Measurements from ENCODE around the gene MARS1.

Gene MARS1

DNA sequence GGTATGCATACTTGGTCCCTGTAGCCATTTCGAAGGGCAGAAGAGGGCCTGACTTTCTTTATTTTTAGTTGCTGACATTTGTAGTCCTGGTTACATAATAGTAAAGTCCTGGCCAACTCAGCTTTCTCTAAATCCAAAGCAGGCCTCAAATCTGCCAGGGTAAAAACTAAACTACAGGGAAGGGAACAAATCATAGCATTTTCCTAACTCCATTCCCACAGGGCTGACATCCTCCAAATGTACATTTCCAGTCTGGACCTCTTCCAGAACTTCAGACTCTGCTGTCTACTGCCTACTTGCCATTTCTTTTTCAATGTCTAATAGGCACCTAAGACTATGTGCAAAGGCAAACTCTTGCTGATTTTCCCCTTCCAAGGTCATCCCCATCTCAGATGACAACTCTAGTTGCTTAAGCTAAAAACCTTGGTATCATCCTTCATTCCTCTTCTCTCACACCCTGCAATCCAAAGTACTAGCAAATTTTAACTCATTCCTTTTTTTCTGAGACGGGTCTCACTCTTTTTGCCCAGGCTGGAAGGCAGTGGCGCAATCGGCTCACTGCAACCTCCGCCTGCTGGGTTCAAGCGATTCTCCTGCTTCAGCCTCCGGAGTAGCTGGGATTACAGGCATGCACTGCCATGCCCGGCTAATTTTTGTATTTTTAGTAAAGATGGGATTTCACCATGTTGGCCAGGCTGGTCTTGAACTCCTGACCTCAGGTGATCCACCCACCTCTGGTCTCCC is 30.5 kb downstream of the MARS1 start:
- no peak for DNase-seq (ENCODE audit: low spot score)

DNA sequence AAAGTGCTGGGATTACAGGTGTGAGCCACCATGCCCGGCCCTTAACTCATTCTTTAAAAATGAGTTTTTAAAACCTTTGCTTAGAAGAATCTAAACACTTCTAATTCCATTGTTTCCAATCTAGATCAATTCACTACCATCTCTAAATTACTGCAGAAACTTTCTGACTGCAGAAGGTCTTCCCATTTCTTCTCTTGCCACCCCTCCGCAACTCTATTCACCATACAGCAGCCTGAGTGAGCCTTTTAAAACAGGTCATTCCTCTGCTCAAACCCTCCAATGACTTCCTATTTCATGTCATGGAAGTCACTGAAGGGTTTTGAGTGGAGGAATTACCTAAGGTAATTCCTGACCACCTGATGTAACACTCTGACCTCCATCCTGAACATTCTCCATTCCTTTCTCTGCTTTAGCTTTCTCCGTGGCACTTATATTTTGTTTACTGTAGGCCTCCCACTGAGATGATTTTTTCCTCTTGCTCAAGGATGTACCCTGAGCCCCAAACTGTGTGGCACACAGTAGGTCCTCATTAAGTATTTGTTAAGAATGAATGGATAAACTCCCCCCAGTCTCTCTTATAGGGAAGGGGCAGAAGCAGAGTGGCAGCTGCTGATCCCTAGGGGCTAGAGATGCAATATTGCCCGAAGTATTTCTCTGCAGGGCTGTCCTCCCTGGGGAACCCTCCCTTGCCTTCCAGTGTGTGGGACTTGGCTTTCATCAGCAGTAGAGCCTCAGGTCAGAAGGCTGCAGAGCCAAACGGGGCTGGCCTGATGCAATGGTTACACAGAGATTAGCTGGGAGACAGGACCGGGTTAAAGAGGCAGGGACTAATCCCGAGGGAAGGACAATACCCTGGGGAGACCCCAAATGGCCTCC is 31.3 kb downstream of the MARS1 start:
- no peak for DNase-seq (ENCODE audit: low spot score)

DNA sequence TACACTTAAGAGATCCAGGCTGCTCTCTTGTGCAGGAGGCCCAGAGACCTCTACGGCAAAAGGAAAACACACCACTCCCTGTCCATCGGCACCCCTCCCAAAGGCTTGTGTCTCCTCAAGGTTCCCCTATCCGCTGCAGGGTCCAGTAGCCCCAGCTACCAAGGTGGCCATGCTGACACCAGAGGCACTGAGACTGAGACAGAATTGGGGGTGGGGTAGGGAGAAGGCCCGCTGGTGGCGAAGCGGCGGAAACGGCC is 31.9 kb downstream of the MARS1 start:
- DNase-seq (ENCODE audit: low spot score): no peak

DNA sequence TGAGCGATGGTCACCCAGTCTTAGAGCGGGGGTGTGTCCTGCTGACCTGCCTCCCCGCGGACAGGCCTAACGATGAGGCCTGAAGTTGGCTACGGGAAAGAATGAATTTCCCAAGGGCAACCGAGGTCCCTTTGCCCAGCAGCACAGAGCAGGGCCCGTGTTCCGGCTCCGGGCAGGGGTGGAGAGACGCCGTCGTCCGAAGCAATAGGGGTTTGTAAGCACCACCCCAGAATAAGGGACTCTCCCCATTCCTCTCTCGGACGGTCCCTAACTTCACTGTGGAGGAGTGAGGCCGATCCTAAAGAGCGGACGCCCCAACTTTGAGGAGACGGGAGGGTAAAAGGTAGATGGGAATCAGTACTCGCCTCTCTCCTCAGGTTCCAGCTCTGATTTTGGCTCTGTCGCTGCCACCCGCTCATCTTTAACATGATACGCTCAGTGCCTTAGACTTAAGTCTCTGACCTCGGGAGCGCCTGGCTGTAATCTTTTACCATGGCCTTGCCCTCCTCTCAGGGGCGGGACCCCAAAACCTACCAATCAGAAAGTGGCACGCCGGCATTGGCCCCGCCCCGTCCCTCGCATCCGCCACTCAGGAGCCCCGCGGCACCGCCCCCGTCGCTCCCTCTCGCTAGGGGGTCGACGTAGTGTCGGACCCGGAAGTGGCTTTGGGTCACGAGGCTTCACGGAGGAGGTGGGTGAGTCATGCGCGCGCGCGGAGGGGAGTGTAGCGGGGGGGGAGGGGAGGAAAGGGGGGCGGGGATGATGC is 32.4 kb downstream of the MARS1 start, which contains the start of gene DDIT3:
DDIT3 (minus strand) TSS at position 462 of the 766 bp plus-strand sequence. CDS start 3,108 bp downstream, outside the sequence.
- peak; percentile 100 for DNase-seq (ENCODE audit: low spot score)

DNA sequence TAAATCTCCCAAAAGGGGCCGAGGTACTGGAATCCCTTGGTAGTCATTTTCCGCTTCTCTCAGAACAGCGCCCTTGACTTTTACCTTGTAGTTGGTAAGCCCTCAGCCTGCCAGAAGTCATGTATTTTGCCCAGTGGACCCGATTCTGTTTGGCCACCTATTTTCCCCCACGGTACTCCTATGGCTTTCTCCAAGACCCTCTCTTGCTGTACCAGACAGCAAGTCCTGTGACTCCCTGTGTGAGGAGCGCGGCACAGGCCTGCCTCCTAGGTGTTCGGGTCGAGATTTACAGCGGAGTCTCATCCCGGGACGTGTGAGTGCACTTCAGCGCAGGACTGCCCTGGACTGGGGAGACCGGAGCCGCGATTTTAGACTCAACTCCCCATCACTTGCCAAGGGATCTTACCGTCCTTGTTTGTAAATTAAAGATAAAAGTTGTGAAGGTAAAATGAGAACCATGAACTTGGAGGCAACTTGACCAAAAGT is 33.7 kb downstream of the MARS1 start:
- no peak for DNase-seq (ENCODE audit: low spot score)

DNA sequence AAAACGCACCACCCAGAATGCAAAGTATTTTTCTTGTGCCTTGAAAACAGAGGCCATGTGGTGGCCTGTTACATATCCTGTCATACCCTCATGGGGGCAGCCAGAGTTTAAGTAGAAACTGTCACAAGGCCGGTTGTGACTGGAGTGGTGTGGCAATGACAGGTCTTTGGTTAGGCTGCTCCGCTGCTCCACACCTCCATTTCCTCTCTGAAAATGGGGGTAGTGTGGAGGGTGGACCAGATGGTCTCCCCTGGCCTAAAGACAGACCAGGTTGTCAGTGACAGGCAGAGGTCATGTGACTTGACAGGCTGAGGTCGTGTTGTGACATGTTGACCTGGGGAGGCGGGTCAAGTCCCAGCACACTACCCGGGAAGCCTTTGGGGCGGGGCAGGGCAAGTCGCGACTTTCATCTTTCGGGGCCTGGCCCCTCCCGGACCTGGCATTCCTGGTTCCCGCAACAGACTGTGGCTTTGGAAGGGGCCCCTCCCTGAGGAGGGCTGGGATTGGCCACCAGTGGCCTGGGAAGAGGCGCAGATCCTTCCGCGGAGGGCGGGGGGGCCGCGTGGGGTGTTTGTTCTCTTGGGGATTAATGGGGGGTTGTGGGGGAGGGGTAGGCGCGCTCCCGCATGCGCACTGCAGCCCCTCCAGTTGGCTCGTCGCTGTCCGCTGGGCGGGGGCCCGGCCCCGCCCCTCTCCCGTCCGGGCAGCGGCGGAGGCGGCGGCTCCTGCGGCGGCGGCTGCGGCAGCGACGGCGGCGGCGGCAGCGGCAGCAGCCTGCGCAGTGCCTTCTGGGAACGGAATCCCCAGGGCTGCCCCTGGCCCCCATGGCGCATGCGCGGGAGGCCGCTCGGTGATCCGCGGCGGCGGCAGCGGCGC is 34.4 kb downstream of the MARS1 start, which contains the start of gene MBD6:
MBD6 (plus strand) TSS at position 814 of the 876 bp plus-strand sequence. CDS start 1,480 bp downstream, outside the sequence.
- peak; percentile 90 for DNase-seq (ENCODE audit: low spot score)

DNA sequence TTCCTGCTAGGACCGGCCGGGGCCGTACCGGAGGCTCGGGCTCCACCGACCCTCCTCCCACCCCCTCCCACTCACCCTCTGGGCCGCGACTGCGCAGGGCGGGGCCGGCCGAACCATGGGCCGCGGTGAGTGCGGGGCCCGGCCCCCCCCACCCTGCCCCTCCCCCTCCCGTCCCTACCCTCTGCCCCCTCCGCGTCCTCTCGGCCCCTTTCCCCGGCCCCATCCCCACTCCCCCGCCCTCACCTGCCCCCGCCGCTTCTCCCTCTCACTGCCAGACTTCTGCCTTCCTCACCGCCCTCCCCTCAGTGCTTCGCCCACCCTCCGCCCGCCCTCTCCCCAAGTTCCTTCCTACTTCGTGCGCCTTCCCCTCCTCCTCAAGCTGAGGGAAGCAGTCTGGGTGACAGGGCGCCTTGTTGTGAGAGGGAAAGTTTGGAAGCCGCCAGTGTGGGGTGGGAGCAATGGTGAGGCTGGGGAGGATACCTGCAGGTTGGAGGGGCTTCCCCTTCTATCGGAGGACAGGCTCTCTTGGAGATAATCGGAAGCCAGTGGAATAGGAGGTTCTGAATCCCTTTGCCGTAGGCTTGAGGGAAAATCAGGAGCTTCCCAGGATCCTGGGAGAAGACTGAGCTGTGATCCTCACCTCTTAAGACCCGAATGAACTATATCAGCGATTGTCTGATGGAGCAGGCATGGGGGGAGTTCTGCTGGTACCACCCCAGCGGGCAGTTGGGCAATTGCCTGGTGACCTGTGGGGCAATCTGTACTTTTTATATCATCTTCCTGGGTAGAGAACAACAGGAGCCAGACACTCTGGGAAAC is 35.2 kb downstream of the MARS1 start:
- DNase-seq (ENCODE audit: low spot score): peak; percentile 43

DNA sequence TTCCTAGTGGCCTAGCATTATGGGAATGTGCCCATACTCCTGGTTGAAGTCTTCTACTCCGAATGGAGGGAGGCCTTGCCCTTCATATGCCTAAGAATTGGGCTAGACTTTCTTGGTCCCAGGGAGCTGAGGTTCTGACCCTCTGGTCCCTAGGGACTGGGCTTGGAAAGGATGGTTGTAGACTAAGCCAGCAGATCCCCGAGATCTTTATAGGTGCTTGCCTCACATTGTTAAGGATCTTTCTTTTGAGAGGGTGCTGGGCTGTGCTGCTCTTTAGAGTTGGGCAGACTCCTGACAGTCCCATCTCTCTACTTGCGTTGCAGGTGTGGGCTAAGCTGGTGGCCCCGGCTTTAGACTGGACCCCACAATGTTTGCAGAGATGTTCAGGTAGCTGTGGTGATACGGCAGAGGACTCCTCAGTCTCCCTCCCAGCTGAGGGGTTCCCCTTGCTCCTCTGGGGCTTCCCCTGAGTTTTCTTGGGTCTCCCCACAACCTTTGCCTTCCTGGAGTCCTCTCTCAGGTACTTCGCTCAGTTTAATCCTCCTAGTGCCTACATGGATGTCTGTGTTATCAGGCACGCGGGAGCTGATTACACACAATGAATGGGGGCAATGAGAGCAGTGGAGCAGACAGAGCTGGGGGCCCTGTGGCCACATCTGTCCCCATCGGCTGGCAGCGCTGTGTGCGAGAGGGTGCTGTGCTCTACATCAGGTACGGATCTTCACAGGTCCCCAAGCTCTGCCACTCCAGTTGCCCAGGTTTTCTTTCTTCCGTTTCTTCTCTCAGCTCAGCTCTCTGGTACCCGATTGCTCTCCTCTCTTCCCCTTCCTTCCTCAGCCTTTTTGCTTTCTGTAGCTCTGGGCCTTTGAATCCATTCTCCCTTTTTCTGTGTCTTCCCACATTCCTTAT is 36.1 kb downstream of the MARS1 start:
- no peak for DNase-seq (ENCODE audit: low spot score)

DNA sequence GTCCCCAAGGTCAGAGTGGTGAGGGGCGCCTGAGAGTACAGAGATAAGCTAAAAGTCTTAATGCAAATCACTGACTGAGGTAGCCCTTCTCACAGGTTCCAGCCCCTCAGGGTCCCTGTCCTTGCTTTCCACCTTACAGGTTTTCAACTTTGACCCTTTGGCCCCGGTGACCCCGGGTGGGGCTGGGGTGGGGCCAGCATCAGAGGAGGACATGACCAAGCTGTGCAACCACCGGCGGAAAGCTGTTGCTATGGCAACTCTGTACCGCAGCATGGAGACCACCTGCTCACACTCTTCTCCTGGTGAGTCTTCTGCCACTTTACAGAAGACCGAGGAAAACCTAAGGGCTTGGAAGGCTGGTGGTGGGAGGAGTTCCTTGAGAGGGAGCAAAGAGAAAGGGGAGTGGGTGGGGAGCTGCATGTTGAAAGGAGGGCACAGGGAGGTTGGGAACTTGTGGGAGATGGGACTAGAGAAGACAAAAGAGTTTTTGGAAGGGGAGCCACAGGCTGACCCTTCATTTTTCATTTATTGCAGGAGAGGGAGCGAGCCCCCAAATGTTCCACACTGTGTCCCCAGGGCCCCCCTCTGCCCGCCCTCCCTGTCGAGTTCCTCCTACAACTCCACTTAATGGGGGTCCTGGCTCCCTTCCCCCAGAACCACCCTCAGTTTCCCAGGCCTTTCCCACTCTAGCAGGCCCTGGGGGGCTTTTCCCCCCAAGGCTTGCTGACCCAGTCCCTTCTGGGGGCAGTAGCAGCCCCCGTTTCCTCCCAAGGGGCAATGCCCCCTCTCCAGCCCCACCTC is 37.1 kb downstream of the MARS1 start:
- no peak for DNase-seq (ENCODE audit: low spot score)

DNA sequence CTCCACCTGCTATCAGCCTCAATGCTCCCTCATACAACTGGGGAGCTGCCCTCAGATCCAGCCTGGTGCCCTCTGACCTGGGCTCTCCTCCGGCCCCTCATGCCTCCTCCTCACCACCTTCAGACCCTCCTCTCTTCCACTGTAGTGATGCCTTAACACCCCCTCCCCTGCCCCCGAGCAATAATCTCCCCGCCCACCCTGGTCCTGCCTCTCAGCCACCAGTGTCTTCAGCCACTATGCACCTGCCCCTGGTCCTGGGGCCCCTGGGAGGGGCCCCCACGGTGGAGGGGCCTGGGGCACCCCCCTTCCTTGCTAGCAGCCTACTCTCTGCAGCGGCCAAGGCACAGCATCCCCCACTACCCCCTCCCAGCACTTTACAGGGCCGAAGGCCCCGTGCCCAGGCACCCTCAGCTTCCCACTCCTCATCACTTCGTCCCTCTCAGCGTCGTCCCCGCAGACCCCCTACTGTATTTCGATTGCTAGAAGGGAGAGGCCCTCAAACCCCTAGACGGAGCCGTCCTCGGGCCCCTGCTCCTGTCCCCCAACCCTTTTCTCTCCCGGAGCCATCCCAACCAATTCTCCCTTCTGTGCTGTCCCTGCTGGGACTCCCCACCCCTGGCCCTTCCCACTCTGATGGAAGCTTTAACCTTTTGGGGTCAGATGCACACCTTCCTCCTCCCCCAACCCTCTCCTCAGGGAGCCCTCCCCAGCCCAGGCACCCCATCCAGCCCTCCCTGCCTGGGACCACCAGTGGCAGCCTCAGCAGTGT is 37.9 kb downstream of the MARS1 start:
- DNase-seq (ENCODE audit: low spot score): no peak

DNA sequence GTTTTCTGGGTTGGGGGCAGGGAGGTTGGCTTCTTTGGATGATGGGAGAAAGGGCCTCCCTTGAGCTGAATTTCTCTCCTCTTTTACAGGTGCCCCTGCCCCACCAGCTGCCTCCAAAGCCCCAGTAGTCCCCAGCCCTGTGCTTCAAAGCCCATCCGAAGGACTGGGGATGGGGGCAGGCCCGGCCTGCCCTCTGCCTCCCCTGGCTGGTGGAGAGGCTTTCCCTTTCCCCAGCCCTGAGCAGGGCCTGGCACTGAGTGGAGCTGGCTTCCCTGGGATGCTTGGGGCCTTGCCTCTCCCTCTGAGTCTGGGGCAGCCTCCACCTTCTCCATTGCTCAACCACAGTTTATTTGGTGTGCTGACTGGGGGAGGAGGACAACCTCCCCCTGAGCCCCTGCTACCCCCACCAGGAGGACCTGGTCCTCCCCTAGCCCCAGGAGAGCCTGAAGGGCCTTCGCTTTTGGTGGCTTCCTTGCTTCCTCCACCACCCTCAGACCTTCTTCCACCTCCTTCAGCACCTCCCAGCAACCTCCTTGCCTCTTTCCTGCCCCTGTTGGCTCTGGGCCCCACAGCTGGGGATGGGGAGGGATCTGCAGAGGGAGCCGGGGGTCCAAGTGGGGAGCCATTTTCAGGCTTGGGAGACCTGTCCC is 38.7 kb downstream of the MARS1 start:
- DNase-seq (ENCODE audit: low spot score): no peak

DNA sequence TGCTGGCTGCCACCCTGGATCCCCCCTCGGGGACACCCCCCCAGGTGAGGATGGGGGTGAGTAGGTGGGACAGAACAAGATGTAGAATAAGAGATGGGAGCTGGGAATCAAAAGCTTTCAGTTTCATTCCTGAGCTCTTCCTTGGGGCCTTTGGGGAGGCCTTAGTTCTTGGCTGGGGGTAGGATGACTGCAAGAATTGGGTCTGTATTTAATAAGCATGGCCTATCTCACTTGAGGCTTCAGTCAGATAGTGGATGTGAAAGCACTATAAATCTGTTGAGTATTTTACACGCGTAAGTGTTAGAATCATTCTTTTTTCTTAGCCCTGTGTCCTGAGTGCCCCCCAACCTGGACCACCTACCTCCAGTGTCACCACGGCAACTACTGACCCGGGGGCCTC is 39.3 kb downstream of the MARS1 start:
- DNase-seq (ENCODE audit: low spot score): no peak

DNA sequence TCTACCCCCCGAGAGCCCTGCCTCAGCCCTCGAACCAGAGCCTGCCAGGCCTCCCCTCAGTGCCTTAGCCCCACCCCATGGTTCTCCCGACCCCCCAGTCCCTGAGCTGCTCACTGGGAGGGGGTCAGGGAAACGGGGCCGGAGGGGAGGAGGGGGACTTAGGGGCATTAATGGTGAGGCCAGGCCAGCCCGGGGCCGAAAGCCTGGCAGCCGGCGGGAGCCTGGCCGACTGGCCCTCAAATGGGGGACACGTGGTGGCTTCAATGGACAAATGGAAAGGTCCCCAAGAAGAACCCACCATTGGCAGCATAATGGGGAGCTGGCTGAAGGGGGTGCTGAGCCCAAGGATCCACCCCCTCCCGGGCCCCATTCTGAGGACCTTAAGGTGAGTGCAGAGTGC is 40.3 kb downstream of the MARS1 start:
- DNase-seq (ENCODE audit: low spot score): no peak

DNA sequence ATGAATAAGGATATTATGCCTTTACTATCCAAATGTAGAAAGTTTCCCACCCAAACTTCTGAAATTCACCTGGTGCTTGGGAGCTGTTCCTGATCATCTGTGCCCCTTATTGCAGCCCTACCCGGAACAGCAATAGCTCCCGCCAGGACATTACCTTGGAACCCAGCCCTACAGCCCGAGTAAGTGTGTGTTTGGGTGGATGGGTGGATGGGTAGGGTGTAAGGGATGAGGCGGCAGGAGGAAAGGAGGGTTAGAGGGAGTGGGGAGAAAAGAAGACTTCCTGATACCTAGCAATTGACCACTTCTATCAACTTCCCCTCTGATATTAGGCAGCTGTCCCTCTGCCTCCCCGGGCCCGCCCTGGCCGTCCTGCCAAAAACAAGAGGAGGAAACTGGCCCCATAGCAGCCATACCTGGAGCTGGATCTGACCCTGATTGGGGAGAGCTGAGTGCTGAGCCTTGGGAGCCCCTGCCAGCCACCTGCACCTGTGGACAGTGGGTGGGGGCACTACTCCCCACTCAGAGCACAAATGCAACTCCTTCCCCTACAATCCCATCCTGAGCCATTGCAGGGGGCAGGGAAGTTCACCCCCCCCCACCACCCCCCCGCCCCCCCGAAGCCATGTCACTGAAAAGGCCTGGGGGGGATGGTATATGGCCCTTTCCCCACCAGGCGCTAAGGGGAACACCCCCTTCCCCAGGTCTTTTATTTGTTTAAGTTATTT is 41.1 kb downstream of the MARS1 start:
- DNase-seq (ENCODE audit: low spot score): no peak

DNA sequence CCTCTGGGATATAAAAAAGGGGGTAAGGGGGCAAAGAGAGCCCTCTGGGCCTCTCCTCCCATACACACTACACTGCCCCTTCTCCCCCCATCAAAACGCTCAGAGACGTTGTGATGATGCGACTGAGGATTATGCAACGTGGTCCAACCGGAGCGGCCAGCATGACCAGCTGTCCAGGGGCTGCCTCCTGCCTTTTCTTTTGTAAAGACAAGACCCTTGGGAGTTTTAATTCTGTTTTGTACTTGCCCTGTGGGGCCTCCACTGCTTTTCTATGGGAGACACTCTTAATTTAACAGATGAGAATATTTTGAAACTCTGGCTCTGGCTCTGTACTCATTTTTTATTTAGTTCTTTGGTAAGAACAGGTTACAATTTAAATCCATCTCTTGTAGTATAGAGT is 42.0 kb downstream of the MARS1 start:
- no peak for DNase-seq (ENCODE audit: low spot score)

DNA sequence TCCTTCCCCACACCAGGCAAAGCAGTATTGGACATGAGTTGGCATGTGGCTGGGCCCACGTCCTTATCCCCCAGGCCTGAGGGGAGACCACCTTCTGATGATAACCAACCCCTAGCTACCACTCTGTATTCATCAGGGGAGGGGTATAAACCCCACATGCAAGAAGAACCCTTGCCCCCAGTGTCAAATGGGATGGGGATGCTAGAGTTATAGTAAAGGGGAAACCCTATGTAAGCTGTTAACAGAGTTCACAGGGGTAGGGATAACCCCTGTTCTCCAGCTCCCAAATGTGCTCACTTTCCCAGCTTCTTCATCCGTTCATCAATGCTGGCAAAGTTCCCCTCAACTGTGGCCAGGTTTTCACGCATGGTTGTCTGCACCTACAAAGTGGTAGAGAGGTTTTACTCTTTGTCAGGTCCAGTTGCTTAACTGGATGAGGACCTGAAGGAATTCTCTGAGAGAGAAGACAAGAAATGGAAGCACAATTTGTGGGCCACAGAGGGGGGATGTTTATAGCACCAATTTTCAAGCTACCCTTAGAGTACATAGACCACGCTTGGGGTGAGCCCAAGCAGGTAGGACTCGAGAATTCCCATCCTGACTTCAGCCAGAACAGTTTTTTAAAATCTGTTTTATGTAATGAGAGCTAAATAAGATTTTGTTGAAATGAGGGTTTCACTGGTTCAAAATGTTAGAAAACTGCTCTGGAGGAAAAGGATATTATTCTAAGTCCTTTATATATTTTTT is 42.7 kb downstream of the MARS1 start:
- no peak for DNase-seq (ENCODE audit: low spot score)

All from CD4-positive, alpha-beta T cell treated with Interleukin-6 at 100 ng/mL for 8 hours (primary cell).